ENCODE results near the gene CDH5.

DNA sequence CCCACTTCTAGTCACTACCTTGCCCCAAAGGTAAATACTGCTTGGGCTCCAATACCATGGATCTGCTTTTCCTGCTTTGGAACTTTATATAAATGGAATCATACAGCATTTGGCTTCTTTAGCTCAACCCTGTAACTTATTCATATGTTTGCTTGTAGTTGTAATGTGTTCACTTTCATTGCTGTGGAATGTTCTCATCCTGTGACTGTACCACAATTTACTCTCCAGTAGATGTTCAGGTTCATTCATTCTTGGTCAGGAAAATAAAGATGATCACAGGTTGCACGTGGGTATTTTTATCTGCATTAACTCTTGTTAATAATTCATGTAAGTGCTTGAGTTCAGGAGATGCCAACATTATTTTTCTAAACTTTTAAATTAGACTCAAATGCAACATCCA lies 53.9 kb downstream of the CDH5 start:
- no peak for TF ChIP-seq CTCF (IDR thresholded peaks at IDR 0.05)
- TF ChIP-seq POLR2A (IDR thresholded peaks at IDR 0.05), result no peak
- TF ChIP-seq POLR2AphosphoS5 (IDR thresholded peaks at IDR 0.05; ENCODE audit: insufficient read depth in 1 of 2, low read depth in 1 of 2), result no peak

All from vagina (tissue), 2 donors.